ENCODE measurements around the gene CNN2.
"Not testable (repeated sequence)": the region's sequence is repeated elsewhere in the genome, so short reads cannot be mapped to it uniquely, and the experiment has no call there.

DNA sequence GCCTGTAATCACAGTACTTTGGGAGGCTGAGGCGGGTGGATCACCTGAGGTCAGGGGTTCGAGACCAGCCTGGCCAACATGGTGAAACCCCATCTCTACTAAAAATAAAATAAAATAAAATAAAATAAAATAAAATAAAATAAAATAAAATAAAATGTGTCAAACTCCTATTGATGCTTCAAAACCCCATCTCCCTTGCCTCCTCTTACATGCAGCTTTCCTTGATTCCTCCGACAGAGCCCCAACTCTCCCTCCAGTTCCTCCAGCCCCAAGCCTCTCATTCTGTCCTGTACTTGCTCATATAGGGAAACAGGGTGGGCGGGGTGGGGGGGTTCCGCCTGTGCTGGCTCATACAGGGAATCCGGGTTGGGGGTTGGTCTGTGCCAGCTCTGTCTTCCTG is 1.3 kb upstream of the CNN2 start:
- TF ChIP-seq, protein P1, sequence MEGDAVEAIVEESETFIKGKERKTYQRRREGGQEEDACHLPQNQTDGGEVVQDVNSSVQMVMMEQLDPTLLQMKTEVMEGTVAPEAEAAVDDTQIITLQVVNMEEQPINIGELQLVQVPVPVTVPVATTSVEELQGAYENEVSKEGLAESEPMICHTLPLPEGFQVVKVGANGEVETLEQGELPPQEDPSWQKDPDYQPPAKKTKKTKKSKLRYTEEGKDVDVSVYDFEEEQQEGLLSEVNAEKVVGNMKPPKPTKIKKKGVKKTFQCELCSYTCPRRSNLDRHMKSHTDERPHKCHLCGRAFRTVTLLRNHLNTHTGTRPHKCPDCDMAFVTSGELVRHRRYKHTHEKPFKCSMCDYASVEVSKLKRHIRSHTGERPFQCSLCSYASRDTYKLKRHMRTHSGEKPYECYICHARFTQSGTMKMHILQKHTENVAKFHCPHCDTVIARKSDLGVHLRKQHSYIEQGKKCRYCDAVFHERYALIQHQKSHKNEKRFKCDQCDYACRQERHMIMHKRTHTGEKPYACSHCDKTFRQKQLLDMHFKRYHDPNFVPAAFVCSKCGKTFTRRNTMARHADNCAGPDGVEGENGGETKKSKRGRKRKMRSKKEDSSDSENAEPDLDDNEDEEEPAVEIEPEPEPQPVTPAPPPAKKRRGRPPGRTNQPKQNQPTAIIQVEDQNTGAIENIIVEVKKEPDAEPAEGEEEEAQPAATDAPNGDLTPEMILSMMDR (IDR thresholded peaks at IDR 0.05), result not testable (repeated sequence)
- TF ChIP-seq POLR2A (IDR thresholded peaks at IDR 0.05), result not testable (repeated sequence)

Measured in body of pancreas (tissue), 4 donors.